NCI-H774 (cell line): ENCODE results near the gene SCAMP1.
"Not testable (repeated sequence)": the region's sequence is repeated elsewhere in the genome, so short reads cannot be mapped to it uniquely, and the experiment has no call there.

Source experiments
- DNase-seq: peaks from one replicate; lab custom pipeline; 2025; lab: John Stamatoyannopoulos, UW

SCAMP1 gene

GRCh38 chr5:78360924-78361630, 660 bp downstream of the SCAMP1 start:
- peak; percentile 51 for DNase-seq

GRCh38 chr5:78361631-78361993, 1.2 kb downstream of the SCAMP1 start:
- no peak for DNase-seq

GRCh38 chr5:78362220-78362619, 1.8 kb downstream of the SCAMP1 start:
- DNase-seq, result peak; percentile 7

- no peak for DNase-seq
Observed at GRCh38 chr5:78364005-78364404, 3.6 kb downstream of the SCAMP1 start.

GRCh38 chr5:78367318-78367991, 7.0 kb downstream of the SCAMP1 start:
- peak; percentile 79 for DNase-seq

- DNase-seq, result no peak
Observed at GRCh38 chr5:78369680-78370079, 9.3 kb downstream of the SCAMP1 start.

- DNase-seq, result no peak
Observed at GRCh38 chr5:78373231-78373630, 12.8 kb downstream of the SCAMP1 start.

GRCh38 chr5:78376315-78376714, 15.9 kb downstream of the SCAMP1 start:
- DNase-seq, result no peak

GRCh38 chr5:78377056-78377717, 16.8 kb downstream of the SCAMP1 start:
- no peak for DNase-seq

- no peak for DNase-seq
Observed at GRCh38 chr5:78377718-78378105, 17.3 kb downstream of the SCAMP1 start.

- peak; percentile 52 for DNase-seq
Observed at GRCh38 chr5:78387468-78388153, 27.2 kb downstream of the SCAMP1 start.

GRCh38 chr5:78391357-78391756, 30.9 kb downstream of the SCAMP1 start:
- DNase-seq, result not testable (repeated sequence)

GRCh38 chr5:78397831-78398230, 37.4 kb downstream of the SCAMP1 start:
- DNase-seq, result no peak

GRCh38 chr5:78399116-78399515, 38.7 kb downstream of the SCAMP1 start:
- DNase-seq, result no peak

GRCh38 chr5:78404682-78405293, 44.4 kb downstream of the SCAMP1 start:
- no peak for DNase-seq

- no peak for DNase-seq
Observed at GRCh38 chr5:78405829-78406750, 45.7 kb downstream of the SCAMP1 start.

GRCh38 chr5:78407458-78407857, 47.0 kb downstream of the SCAMP1 start:
- no peak for DNase-seq

- no peak for DNase-seq
Observed at GRCh38 chr5:78411586-78411985, 51.2 kb downstream of the SCAMP1 start.

GRCh38 chr5:78416677-78417425, 56.4 kb downstream of the SCAMP1 start:
- DNase-seq, result no peak

GRCh38 chr5:78419396-78419795, 59.0 kb downstream of the SCAMP1 start:
- DNase-seq, result no peak
